ENCODE measurements around the gene PCOLCE2. TPM values are rescaled to one million over a fixed set of nuclear protein-coding genes. Genes with fewer than 3 reads are reported as not detected.

The PCOLCE2 gene
- total RNA-seq, 1 experiment from 2014 or later, result 4.4 TPM

- no peak overlapping the region for H3K4me2 ChIP-seq (ENCODE audit: low read length)
- DNase-seq (ENCODE audit: low read depth, low spot score) (no peak), ATAC-seq (no peak)
- no peaks in the 10 kb centered on the region for H3K9me3 ChIP-seq (ENCODE audit: control insufficient read depth in 1 of 2, insufficient read depth in 1 of 2, low read depth in 1 of 2, low read length in 2 of 2)
- no peaks in the 10 kb centered on the region for H3K4me1 ChIP-seq (ENCODE audit: control insufficient read depth in 1 of 2, insufficient read depth in 2 of 2, low read length in 2 of 2)
- H3K9me2 ChIP-seq (ENCODE audit: insufficient read depth), result no peaks in the 10 kb centered on the region
- no peak overlapping the region for H3K9ac ChIP-seq (ENCODE audit: low read length)
- no peak for TF ChIP-seq ZBTB33 (IDR thresholded peaks at IDR 0.05; ENCODE audit: extremely low read depth, insufficient replicate concordance, low read length)
- no peak for TF ChIP-seq CTCF (IDR thresholded peaks at IDR 0.05 in 2 of 3, conservative IDR thresholded peaks at IDR 0.05 in 1 of 3; ENCODE audit: borderline replicate concordance in 1 of 3, insufficient read depth in 1 of 3, low read depth in 2 of 3, low read length in 2 of 3)
- no peak for TF ChIP-seq MAX (IDR thresholded peaks at IDR 0.05)
- no peak for TF ChIP-seq POLR2AphosphoS5 (IDR thresholded peaks at IDR 0.05; ENCODE audit: low read depth, low read length)
- TF ChIP-seq TCF7L2 (IDR thresholded peaks at IDR 0.05; ENCODE audit: borderline replicate concordance, extremely low read depth, insufficient read depth, insufficient read length), result no peak
- no peak for TF ChIP-seq ZNF274 (IDR thresholded peaks at IDR 0.05; ENCODE audit: low read depth, low read length)
- no peak for TF ChIP-seq CBX3 (IDR thresholded peaks at IDR 0.05; ENCODE audit: low read depth)
- TF ChIP-seq SRF (IDR thresholded peaks at IDR 0.05; ENCODE audit: low read depth), result no peak
- TF ChIP-seq SP1 (IDR thresholded peaks at IDR 0.05; ENCODE audit: low read depth), result no peak
- no peak for TF ChIP-seq ELF1 (IDR thresholded peaks at IDR 0.05; ENCODE audit: borderline replicate concordance, low read depth)
- no peak for TF ChIP-seq CEBPB (IDR thresholded peaks at IDR 0.05; ENCODE audit: low read depth)
- no peak for TF ChIP-seq REST (IDR thresholded peaks at IDR 0.05; ENCODE audit: low read depth)
- no peak for TF ChIP-seq ATF3 (IDR thresholded peaks at IDR 0.05)
- TF ChIP-seq ZFX (IDR thresholded peaks at IDR 0.05), result no peak
- TF ChIP-seq EZH2 (IDR thresholded peaks at IDR 0.05), result no peak
- TF ChIP-seq EGR1 (IDR thresholded peaks at IDR 0.05; ENCODE audit: low read depth), result no peak
- no peak for TF ChIP-seq YY1 (IDR thresholded peaks at IDR 0.05; ENCODE audit: extremely low read depth, insufficient replicate concordance, low read depth, low read length)
- ChIA-PET POLR2A (no interaction called here), RAD21 (ENCODE audit: low non-redundant PET in 1 of 2, low total read pairs in 2 of 2, uncharacterized antibody in 2 of 2, unreplicated experiment in 2 of 2) (no interaction called here), CTCF (no interaction called here)
- H2AFZ ChIP-seq (ENCODE audit: low read depth, low read length, poor library complexity, severe bottlenecking), result no peak overlapping the region
- H3K36me3 ChIP-seq (ENCODE audit: control insufficient read depth in 1 of 2, insufficient read depth in 2 of 2, low read length in 2 of 2), result no peaks in the 10 kb centered on the region
- no peak overlapping the region for H3K4me3 ChIP-seq (replicated peaks in 1 of 2; ENCODE audit: low read depth in 1 of 2, low read length in 2 of 2)
- H4K20me1 ChIP-seq (ENCODE audit: insufficient read depth), result no peaks in the 10 kb centered on the region
- no TSS peak for BruUV-seq (replicated peaks)
- H3K27ac ChIP-seq (ENCODE audit: low read depth, low read length), result no peak overlapping the region
- no peaks in the 10 kb centered on the region for H3K79me2 ChIP-seq (ENCODE audit: insufficient read depth, low read length)
- H3K27me3 ChIP-seq (ENCODE audit: insufficient read depth, low read length), result no peaks in the 10 kb centered on the region
- intact Hi-C loops (cut with micrococcal nuclease), result no loop called here
Measured at GRCh38 chr3:142910280-142910679, 21.4 kb upstream of the PCOLCE2 start.

Data from HCT116 (cell line).